ENCODE results near the gene ADGRL1.
A peak's percentile ranks its signal among the peaks of the same experiment; 100 is the strongest.

The ADGRL1 gene

DNA sequence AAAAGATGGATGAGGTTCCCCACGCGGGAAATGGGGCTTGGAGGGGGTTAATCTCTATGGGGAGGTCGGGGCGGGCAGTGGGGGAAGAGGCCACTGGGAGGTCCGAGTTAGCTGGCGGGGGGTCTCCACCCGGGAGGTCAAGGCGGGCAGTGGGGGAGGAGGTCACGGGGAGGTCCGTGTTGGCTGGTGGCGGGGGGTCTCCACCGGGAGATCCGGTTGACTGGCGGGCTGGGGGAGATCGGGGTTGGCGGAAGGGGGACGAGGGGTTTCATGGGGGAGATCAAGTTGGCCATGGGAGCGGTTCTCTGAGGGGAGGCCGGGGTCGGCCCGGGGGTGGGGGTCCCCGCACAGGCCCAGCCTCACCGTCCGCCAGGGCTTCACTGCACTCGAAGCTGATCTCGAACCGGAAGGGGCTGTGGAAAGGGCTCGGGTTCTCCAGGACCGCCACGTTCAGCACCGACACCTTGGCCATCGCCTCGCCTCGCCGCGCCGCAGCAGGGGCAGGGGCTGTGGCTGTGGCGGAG, 69.9 kb downstream of the ADGRL1 start:
- no peak for DNase-seq

DNA sequence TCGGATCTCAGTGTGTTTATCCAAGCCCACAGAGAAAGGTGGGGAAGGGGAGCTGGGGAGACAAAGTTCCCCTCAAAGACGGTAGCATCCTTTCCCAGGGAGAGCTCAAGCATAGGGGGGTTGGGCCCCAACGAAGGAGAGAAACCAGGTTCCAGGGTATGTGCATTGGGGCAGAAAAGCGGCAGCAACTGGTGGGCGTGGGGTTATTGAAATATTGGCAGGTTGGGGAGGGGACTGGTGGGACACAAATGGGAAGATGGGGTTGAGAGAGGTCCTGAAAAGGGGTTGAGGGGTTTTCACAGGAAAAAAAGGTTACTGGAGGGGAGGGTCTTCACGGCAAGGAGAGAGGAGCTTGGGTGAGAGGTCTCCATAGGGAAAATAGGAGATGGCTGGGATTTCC, 70.6 kb downstream of the ADGRL1 start:
- DNase-seq, result no peak

DNA sequence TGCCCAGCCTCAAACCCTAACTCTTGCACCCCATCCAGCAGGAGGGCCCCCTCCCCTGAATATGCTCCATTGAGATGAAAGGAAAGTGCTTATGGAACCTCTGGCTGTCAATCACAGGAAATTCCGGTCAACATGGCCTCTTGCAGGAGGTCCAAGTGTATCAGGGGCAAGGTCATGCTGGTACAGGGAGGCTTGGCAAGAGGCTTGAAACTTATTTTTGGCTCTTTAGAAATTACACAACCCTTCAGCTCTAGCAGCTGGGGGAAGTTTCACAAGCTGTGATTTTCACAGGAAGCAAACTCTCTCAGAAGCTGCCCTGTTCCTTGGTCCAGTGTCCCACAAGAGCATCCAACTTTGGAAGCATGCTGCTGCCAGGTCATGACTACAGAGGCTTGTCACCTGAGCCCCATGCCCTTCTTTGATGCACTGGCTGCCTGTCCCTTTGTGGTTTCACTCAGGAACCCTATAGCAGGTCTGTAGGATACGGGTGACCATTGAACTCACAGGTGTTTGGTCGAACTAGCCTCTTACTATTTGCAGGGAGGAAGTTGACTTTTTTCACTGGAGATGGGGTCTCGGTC, 78.0 kb downstream of the ADGRL1 start:
- no peak for DNase-seq

DNA sequence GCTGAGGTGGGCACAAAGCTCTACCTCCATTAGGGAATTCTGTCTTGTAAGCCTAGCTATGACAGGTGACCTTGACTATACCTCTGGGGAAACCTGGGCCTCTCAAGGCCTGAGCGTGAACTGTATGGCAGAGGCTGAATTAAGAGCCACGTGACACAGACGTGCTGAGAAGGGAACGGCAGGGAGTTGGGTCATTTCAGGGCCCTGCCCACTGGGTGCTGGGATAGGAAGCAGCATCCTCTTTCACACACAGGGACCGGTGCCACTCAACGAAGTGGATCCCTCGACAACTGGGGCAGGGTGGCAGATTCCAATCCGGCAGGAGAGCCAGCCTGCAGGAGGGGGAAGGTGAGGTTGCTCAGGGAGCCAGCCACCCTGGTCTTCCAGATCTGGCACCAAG, 78.8 kb downstream of the ADGRL1 start:
- DNase-seq, result no peak

DNA sequence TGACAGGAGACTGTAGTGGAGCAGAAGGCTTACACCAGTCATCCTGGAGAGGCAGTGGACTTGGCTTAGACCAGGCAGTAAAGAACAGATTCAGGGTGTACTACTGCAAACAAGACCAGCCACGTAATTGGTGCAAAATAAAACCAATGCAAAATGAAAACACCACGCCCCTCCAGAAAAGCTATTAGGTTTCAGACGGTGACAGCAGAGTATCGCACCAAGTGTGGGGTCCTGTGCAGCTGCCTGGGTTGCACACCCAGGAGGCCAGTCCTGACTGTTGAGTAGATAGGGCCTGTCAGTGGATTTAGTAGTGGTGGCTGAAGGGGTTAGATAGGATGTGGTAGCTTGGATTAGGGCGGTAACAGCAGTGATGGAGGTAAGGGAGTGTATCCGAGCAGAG, 83.0 kb downstream of the ADGRL1 start:
- no peak for DNase-seq

DNA sequence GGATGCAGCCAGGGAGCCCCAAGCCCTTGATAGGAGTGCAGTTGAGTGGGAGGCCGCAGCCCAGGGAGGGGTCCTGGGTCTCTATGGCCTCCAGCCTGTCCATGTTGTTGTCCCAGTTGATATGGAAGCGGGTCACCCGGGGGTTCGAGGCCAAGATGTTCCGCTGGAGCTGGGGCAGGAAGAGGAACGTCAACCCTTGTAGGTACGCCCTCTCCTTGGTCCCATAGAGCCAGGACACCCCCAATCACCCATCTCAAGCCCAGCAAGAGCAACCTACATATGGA, 85.5 kb downstream of the ADGRL1 start:
- no peak for DNase-seq

DNA sequence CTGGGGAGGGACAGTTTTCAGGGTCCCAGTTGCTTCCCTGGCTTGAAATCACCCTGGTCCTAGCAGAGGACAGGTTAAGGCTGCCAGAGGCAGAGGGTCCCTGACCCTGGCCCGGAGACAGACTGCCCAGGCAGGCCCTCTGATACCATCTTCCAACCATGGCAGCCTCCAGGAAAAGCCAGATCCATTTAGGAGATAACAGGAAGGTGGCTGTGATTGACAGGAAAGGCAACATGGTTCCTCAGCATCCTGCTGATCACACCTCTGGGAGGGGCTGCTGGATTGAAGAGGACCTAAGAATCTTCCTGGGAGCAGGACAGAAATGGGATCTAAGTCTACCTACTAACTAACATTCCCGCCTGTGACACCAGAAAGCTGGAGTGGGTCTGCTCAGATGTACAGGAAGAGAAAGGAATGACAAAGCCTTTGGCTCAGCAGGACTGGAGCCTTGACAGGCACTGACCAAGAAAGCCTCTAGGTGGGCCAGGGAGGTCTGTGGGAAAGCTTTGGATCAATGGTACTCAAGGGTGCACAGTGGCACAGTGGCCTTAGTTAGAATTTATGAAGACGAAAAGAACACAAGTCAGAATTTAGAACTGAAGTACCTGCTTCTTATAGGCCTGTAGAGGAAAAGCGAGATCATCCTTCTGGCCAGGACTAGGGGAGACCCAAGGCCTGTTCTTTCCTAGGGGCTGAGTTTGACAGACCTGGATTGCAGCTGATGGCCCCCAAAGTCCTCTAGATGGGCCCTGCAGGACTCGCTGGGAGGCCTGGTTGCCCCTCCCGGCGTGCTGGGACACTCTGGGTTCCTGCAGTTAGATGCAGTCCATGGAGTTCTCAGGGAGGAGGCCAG, 86.1 kb downstream of the ADGRL1 start:
- DNase-seq, result no peak

DNA sequence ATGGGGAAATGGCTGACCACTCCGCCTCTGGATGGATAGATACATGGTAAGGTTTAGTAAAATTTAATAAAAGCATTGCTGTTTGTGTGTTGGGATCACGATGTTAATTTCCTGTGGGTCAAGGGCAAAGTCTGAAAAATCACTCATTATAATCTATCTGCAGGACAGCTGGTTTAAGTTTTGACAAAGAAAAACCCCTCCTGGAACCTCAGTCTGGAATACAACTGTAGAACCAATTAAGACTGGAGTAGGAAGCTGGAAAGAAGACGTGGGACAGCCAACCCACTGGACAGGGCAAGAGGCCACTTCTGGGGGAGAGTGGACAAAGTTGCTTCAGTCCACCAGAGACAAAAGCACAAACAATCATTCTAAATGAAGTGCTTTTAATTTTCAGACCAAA, 86.8 kb downstream of the ADGRL1 start:
- no peak for DNase-seq

DNA sequence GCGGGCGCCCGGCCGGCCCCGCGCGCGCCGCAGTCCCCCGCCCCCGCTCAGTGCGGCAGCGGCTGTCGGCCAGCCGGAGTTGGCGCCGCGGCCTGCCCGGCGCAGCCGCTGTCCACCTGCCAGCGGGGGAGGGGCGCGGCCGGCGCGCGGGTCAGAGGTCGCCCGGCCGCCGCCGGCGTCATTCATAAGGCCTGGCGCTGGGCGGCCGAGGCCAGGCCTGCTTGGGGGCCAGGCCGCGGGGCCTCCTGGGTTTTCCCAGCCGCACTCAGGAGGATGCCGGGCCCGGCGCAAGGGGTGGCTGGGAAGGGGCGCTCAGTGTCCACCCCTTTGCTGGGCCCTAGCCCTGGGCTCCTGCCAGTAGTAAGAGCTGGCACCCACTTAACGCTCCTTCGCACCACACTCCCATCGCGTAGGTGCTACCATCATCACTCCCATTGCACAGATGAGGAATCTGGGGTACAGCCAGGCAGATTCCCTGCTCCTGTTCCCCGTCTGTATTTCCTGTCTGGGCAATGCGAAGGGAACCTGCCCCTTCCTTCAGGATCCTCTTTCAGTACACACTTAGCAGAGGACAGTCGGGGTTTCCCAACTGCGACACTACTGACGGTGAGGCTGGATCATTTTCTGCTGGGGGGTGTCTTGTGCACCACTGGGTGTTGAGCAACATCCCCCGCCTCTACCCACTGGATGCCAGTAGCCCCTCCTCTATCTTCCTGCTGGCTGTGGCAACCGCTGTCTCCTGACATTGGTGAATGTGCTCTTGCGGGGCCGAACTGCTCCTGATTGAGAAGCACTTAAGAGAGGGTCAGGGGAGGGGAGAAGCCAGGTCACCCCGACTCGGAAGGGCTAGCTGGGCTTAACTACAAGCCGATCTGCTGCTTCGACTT, 87.6 kb downstream of the ADGRL1 start:
- peak; percentile 37 for DNase-seq

DNA sequence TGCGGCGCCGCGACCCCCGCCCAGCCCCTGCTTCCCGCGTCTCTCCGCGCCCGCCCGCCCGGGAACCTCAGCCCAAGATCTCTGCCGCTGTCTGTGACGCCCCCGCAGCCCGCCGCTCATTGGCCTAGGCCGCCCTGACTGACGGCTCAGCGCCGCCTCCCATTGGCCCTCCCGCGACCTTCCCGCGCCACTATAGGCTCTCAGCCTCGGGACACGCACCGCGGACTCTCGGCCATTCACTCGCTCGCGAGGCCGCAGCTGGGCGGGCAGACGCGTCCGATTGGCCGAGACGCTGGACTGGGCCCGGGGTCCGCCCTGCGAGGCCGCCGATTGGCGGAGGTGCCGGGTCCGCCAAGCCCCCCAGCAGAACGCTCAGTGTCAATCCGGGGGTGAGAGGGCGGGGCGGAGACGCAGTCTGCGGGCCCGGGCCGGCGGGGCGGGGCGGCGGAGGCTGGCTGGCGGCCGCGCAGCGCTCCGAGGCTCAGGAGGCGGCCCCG, 88.3 kb downstream of the ADGRL1 start, which contains the start of gene PRKACA:
Gene PRKACA (minus strand): TSS at position 95 of the 497 bp plus-strand sequence. CDS start 215 bp downstream, outside the sequence.
- peak; percentile 97 for DNase-seq

DNA sequence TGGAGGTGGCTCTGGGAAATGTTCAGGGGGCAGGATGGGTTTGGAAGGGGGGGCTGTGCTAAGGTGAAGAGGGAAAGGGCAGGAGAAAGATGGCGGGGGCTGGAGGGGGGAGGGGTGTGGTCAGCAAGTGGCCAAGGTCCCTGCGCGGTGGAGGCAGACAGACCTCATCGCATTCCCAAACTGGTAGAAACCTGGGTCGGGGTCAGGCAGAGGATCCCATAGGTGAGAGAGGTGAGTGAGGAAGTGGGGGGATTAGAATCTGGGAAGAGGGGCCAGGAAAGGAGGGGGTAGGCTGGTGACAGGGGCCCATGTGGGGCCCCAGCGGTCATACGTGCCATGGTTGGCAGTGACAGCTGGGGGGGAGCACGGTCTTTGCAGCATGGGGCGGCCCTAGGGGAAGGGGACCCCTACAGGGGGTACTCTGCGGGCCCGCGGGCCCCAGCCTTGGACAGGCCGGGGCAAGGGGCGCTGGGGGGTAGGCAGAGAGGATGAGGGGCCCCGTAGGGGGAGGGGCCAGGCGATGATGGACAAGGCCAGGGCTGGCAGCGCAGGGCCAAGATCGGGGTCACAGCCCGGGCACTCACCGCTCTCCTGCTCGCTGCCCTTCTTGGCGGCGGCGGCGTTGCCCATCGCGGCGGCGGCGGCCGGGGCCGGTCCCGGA, 88.9 kb downstream of the ADGRL1 start:
- DNase-seq, result peak; percentile 41

DNA sequence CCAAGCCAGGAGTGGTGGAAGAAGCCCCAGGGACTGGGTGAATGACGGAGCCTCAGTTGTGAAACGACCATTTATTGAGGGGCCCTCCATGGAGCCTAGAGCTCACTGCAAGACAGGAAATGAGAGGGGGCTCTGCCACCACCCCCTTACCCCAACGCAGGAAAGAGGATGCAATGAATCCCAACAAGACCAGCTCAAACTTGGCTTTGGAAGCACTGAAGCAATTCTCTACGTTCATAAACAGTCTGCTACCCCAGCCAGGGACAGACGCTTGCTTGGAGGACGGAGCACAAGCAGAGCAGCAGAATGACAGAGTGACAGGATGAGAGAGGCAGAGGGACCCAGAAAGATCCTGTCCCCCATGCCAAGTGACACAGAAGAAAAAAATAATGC, 89.4 kb downstream of the ADGRL1 start:
- DNase-seq, result no peak

DNA sequence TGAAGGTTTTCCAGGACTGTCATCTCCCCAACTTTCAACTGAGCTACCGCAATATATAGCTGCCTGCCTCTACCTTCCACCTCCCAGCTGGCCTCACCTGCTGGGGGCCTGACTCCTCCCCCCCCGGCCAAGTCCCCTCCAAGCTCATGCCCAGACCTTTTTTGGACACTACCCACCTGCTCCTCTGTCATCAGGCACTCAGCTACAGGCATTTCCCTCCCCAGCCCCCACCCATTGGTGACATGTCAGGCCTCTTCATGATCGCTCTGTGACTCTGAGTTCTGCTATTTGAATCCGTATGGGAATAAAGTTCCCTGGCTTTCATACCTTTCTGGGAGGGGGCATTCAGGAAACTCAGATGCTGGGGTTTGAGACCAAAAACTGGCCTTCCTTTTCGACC, 90.2 kb downstream of the ADGRL1 start:
- no peak for DNase-seq

DNA sequence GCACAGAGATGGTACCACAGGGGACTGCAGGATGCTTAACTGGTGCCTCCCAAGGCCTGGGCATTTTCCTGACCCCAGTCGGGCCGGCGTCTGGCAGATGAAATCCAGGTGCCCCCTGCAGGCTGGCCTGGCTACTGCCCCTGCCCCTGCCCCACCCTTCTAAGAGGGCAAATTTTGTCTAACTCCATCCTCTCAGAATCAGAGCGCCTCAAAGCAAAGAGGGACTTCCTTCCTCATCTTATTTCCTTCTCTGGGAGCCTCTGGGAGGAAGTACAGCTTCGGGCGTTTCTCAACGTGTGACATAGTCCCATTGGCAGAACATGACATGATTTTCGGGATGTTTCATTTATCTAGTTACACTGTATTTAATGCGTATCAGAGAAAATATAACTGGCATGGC, 91.1 kb downstream of the ADGRL1 start:
- peak; percentile 47 for DNase-seq

DNA sequence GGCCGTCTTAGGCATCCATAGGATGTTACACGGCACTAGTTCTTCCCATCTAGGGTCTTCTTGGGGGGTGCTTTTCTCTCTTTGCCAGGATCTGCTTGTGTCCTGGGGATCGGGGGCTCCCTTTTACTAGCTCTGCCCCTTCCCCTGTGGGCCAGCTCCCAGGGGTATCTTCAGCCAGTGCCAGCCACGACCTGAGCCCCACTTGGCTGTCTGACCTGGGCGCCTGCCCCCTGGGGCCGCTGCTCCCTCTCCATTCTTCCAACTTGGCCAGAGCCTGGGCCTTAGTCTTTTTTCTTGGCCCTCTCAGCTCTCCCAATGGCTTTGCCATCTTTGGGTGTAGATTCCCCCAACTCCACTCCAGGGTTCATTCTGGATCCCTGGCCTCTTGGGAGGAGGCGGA, 91.5 kb downstream of the ADGRL1 start:
- no peak for DNase-seq

DNA sequence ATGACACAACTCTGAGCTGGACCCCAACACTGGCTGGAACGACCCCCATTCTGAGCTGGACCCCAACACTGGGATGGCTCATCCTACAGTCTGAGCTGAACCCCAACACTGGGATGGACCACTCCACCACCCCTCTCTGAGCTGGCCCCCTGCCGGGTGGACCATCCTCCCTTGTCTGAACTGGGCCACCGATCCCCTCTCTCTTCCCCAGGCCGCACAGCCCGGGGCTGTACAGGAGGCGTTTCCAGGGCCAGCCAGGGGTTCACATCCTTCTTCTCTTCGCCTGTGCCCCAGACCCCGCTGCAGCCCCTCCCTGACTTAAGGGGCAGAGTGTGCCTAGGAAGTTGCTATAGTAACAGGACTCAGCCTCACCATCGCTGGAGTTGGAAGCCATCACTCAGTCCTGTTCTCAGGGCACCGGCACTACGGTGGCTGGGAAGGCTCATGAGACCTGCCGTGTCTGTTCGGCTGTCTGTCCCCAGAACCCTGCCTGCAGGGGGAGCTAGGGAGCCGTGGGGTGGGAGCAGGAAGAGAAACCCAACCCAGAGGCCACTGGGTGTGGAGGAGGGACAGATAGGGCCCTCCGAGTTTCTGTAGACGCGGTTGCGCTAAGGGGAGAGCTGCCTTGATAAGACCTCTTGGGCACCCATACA, 92.1 kb downstream of the ADGRL1 start:
- DNase-seq, result peak; percentile 48

DNA sequence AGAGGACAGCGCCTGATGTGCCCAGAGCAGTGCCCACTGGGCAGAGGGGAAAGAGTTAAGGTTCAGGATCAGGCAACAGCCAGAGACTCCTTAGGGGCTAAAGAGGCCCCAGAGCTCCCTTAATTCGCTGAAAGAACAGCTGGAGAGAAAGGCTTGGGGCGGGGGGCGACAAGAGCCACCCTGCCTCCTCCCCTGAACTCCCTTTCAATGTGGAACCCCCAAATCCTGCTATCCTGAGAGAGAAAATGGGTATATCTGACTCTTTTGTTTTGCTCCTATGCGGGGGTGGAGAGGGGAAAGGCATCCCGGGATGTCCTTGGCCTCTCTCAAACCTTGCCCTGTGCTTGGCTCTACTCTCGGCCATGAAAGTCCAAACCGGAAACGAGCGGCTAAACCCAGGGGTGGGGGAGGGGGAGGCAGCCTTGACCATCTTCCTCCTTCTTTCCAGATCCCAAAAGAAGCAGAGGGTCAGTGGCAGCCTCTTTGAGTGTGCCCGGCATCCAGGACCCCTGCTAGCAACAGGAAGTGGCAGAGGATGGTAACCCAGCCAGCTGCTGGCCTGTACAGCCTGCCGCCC, 93.1 kb downstream of the ADGRL1 start:
- DNase-seq, result no peak

DNA sequence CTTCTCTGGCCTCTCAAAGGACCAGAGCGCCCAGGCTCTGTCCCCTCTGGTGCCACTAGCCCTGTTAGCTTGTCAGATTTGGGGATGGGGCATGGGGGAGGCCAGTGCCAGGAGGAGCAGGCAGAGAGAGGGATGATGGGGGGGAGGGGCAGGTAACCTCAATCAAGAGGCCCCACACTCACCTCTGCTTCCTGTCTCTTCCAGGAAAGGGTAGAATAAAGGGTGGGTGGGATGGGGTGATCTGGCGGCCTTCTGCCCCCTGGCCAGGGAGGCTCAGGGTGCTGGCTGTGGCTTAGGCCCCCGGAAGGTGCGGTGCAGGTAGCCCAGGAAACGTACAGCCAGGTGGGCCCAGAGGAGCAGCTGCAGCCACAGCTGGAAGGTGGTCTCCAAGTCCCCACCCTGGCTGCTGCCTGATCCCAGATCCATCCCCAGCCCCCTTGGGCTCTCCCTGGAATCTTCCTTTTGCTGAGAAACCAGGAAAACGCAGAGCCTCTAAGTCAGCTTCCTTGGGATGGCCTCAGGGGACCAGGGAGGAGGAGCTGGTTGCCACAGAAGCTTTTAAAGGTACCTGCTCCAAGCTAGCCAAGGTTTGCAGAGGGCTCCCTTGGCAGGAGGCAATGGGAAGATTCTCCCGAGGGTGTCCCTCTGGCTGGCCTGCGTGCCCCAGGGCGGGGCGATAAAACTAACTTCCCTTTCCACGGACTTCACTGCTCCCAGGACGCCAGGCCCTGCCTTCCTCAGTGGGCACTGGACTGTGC, 93.7 kb downstream of the ADGRL1 start:
- DNase-seq, result no peak

DNA sequence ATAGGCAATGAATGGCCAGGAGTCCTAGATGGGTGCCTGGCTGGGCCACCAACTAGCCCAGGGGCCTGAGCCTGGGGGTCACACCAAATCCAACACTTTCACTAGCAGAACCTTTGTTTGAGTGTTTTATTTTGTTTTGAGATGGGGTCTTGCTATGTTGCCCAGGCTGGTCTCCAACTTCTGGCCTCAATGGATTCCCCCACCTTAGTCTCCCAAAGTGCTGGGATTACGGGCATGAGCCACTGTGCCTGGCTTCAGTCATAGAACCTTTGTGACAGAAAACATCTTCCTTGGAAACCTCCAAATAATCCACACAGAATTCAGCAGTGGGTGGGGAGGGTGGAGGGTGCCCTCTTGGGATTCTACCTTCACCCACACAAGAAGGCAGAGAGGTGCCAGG, 94.5 kb downstream of the ADGRL1 start:
- no peak for DNase-seq

DNA sequence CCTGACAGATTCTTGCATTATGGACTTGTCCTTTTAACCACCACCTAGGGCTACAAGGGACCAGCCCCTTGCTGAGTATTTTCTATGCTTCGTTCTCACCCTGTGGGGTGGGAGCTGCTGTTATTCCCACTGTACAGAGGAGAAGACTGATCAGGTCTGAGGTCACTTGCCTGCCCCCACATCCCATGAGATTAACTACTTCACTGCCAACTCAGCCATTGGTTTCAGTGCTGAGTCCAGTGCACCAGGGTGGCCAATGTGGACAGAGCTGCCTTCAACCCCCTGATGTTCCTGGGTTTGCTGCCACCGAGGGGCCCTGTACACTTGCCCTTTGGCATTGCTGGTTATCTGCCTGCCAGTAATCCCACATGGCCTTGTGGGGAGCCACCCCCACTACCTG, 95.3 kb downstream of the ADGRL1 start:
- DNase-seq, result no peak
